ENCODE measurements around the gene CAMTA1. TPM values are rescaled to one million over a fixed set of nuclear protein-coding genes. Genes with fewer than 3 reads are reported as not detected.
A peak's percentile ranks its signal among the peaks of the same experiment; 100 is the strongest.

CAMTA1 gene
- total and polyA plus RNA-seq, 9 of the 15 experiments (the other 6 are each of a cell fraction or from before 2014, with no cell fraction given) = 43.9 to 161 (median 65.9) TPM

DNA sequence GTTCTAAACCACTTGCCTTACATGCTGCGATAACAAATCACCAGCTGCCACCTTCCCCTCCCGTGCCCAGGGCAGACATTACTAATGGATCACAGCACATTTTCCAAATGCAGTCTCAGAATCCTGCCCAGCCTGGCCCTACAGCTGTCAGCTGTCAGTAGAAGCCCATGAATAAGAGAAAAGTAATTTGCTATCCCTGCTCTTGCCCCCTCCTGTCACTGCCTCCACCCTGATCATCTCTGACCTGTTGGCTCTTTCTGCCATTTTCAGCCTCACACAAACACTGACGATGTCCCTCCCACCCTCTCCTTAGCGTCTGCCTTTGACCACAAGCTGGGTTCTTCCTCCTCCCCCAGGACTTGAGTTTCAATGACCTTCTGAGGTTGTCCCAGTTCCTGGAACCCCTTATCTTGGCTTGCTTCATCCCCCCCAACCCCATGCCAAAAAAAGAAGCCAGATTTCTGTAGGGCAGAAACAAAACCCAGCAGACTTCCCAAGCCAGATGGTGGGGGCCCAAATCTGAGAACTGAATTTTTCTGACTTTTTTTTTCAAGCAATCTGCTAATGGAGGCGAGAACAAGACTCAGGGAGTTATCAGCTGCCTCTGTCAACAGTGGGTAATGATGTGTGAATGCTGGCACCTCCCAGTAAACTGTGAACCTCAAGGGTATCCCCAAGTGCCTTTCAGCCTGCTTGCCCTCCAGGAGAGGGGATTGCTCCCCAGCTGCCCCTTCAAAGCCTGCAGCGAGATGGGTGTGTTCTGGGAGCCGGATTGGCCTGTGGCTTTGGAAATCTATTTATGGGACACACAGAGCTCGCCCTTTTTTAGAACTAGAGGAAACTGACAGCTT lies 769.4 kb downstream of the CAMTA1 start (continued):
- TF ChIP-seq, protein P1, sequence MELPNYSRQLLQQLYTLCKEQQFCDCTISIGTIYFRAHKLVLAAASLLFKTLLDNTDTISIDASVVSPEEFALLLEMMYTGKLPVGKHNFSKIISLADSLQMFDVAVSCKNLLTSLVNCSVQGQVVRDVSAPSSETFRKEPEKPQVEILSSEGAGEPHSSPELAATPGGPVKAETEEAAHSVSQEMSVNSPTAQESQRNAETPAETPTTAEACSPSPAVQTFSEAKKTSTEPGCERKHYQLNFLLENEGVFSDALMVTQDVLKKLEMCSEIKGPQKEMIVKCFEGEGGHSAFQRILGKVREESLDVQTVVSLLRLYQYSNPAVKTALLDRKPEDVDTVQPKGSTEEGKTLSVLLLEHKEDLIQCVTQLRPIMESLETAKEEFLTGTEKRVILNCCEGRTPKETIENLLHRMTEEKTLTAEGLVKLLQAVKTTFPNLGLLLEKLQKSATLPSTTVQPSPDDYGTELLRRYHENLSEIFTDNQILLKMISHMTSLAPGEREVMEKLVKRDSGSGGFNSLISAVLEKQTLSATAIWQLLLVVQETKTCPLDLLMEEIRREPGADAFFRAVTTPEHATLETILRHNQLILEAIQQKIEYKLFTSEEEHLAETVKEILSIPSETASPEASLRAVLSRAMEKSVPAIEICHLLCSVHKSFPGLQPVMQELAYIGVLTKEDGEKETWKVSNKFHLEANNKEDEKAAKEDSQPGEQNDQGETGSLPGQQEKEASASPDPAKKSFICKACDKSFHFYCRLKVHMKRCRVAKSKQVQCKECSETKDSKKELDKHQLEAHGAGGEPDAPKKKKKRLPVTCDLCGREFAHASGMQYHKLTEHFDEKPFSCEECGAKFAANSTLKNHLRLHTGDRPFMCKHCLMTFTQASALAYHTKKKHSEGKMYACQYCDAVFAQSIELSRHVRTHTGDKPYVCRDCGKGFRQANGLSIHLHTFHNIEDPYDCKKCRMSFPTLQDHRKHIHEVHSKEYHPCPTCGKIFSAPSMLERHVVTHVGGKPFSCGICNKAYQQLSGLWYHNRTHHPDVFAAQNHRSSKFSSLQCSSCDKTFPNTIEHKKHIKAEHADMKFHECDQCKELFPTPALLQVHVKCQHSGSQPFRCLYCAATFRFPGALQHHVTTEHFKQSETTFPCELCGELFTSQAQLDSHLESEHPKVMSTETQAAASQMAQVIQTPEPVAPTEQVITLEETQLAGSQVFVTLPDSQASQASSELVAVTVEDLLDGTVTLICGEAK (IDR thresholded peaks at IDR 0.05) = no peak
- TF ChIP-seq, protein P1 (CRISPR knock-in tag; IDR thresholded peaks at IDR 0.05) = no peak
- TF ChIP-seq POLR3A (IDR thresholded peaks at IDR 0.05; ENCODE audit: borderline replicate concordance, extremely low read depth, insufficient read depth, insufficient read length) = no peak
- no peak for TF ChIP-seq MECOM (CRISPR knock-in tag; IDR thresholded peaks at IDR 0.05)
- no peak for TF ChIP-seq HMG20A (CRISPR knock-in tag; conservative IDR thresholded peaks at IDR 0.05)
- no peak for TF ChIP-seq ZNF224 (CRISPR knock-in tag; IDR thresholded peaks at IDR 0.05)
- TF ChIP-seq ZBTB17 (CRISPR knock-in tag; IDR thresholded peaks at IDR 0.05) = peak; percentile 98
- no peak for TF ChIP-seq SAP30 (IDR thresholded peaks at IDR 0.05; ENCODE audit: borderline replicate concordance, insufficient read depth, low read depth, low read length, poor library complexity, severe bottlenecking)
- peak; percentile 97 for TF ChIP-seq ZNF23 (CRISPR knock-in tag; IDR thresholded peaks at IDR 0.05)
- no peak for TF ChIP-seq ZBTB7A (IDR thresholded peaks at IDR 0.05; ENCODE audit: borderline replicate concordance, control insufficient read depth, low read depth, low read length)
- no peak for TF ChIP-seq CBX3 (IDR thresholded peaks at IDR 0.05; ENCODE audit: borderline replicate concordance in 1 of 2, low read length in 2 of 2)
- TF ChIP-seq, protein P2, sequence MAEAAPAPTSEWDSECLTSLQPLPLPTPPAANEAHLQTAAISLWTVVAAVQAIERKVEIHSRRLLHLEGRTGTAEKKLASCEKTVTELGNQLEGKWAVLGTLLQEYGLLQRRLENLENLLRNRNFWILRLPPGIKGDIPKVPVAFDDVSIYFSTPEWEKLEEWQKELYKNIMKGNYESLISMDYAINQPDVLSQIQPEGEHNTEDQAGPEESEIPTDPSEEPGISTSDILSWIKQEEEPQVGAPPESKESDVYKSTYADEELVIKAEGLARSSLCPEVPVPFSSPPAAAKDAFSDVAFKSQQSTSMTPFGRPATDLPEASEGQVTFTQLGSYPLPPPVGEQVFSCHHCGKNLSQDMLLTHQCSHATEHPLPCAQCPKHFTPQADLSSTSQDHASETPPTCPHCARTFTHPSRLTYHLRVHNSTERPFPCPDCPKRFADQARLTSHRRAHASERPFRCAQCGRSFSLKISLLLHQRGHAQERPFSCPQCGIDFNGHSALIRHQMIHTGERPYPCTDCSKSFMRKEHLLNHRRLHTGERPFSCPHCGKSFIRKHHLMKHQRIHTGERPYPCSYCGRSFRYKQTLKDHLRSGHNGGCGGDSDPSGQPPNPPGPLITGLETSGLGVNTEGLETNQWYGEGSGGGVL (CRISPR knock-in tag; IDR thresholded peaks at IDR 0.05) = no peak
- no peak for TF ChIP-seq ARID1B (IDR thresholded peaks at IDR 0.05)
- no peak for TF ChIP-seq ZNF282 (CRISPR knock-in tag; IDR thresholded peaks at IDR 0.05)
- TF ChIP-seq MEF2A (IDR thresholded peaks at IDR 0.05; ENCODE audit: control insufficient read depth, low read depth, low read length) = no peak
- TF ChIP-seq, protein P3, sequence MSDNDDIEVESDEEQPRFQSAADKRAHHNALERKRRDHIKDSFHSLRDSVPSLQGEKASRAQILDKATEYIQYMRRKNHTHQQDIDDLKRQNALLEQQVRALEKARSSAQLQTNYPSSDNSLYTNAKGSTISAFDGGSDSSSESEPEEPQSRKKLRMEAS (CRISPR knock-in tag; IDR thresholded peaks at IDR 0.05) = no peak
